Kidney epithelial cell (primary cell): ENCODE data around the gene CHN1. TPM values are rescaled to one million over a fixed set of nuclear protein-coding genes. Genes with fewer than 3 reads are reported as not detected.
A peak's percentile ranks its signal among the peaks of the same experiment; 100 is the strongest.

ENCODE experiments used
- DNase-seq: peaks from one replicate; pipeline ENCODE4 v3.0.0-alpha.2; 2010; ENCODE audit warnings: low read depth
- H3K27me3 ChIP-seq: 2 replicates; pipeline ENCODE4 v1.6.0; 2011; ENCODE audit warnings: low read length; ENCODE audit not compliant: control insufficient read depth, insufficient read depth
- H3K36me3 ChIP-seq: 2 replicates; pipeline ENCODE4 v1.5.1; 2011; ENCODE audit warnings: low read length; ENCODE audit not compliant: control insufficient read depth, insufficient read depth
- H3K4me3 ChIP-seq: 2 replicates; pipeline ENCODE4 v1.5.1; 2011; ENCODE audit warnings: low read depth, mild to moderate bottlenecking, control low read depth, low read length
- total RNA-seq: library from RNA; depleted of rRNA; stranded (reverse); fragments of >200 nt; gene quantifications from 2 replicates; pipeline ENCODE4 v1.2.3, GENCODE V29; 2015
- TF ChIP-seq, protein P1 (sequence below): IDR thresholded peaks from 2 replicates; pipeline ENCODE4 v1.5.1; 2011; ENCODE audit warnings: mild to moderate bottlenecking, moderate library complexity, low read length, control low read depth, inconsistent platforms; ENCODE audit not compliant: insufficient read depth, poor library complexity, severe bottlenecking

CHN1 gene
- total RNA-seq, 1 donor from 2014 or later = 19.3 TPM

DNA sequence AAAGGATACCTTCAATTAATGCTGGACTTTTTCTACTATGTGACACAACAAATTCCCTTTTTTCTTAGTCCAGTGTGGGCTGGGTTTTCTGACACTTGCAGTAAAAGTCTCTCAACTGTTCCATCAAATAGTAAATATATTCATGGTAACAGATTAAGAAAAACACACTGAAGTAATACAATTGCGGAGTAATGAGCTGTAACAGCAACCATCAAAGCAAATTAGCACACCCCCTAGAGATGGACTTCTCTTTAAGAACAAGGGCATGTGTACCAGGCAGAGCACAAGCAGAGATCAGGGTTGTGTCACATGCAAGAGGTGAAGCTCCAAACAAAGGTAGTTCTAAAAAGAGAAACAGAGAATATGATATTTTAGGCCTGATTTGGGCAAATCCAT lies 168.2 kb downstream of the CHN1 start:
- TF ChIP-seq, protein P1, sequence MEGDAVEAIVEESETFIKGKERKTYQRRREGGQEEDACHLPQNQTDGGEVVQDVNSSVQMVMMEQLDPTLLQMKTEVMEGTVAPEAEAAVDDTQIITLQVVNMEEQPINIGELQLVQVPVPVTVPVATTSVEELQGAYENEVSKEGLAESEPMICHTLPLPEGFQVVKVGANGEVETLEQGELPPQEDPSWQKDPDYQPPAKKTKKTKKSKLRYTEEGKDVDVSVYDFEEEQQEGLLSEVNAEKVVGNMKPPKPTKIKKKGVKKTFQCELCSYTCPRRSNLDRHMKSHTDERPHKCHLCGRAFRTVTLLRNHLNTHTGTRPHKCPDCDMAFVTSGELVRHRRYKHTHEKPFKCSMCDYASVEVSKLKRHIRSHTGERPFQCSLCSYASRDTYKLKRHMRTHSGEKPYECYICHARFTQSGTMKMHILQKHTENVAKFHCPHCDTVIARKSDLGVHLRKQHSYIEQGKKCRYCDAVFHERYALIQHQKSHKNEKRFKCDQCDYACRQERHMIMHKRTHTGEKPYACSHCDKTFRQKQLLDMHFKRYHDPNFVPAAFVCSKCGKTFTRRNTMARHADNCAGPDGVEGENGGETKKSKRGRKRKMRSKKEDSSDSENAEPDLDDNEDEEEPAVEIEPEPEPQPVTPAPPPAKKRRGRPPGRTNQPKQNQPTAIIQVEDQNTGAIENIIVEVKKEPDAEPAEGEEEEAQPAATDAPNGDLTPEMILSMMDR = no peak
- no peak overlapping the region for H3K4me3 ChIP-seq
- DNase-seq = no peak
- H3K36me3 ChIP-seq = no peaks in the 10 kb centered on the region
- H3K27me3 ChIP-seq = no peaks in the 10 kb centered on the region

DNA sequence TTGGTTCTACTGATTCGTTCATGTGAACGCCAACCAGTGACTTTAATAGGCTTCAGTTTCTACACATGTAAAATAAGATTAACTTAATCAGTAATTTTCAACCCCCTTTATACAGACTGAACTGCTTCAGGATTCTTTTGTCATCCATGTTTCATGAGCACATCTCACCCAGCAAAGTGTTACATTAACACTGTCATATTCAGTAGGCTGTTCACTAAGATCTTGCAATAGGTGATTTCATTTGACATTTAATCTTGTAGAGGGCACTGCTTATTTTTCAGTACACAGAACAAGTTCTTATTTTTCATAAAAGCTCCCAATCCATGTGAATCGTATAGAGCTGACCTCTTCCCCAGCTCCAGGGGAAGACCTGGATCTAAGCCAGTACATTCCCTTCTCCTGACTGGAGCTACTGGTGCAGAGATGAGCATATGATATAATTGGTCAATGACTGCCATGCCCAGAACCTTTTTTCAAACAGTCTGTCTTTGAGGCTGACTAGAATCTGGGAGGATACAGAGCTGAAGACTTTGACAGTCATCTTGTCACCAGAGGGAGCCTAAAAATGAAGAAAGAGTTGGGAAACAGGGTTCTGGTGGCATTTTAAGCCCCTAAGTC lies 168.7 kb downstream of the CHN1 start:
- H3K36me3 ChIP-seq = no peaks in the 10 kb centered on the region
- no peaks in the 10 kb centered on the region for H3K27me3 ChIP-seq
- no peak overlapping the region for H3K4me3 ChIP-seq
- TF ChIP-seq, protein P1 = no peak
- peak; percentile 86 for DNase-seq

DNA sequence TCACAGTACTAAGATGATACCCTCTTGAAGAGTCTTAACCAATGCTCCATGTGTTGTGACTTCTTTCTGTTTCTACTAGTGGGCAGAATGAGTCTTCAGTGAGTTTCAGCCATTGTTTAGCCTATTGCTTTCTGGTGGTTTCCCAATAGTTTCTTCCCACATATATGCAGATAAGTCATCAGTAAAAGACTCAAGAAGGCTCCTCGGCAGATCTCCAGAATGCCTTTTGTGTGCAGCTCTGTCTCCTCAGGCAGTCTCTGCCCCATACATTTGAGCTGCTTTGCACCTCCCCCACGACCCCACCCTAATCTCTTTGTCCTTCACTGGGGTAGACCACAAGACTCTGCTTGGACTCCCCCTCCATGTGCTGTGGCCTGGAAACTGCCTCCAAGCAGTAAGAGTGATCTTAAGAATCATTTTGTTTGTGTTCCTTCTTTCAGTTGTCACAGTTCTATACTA lies 169.4 kb downstream of the CHN1 start:
- H3K36me3 ChIP-seq = no peaks in the 10 kb centered on the region
- DNase-seq = peak; percentile 63
- no peaks in the 10 kb centered on the region for H3K27me3 ChIP-seq
- no peak overlapping the region for H3K4me3 ChIP-seq
- TF ChIP-seq, protein P1 = no peak

DNA sequence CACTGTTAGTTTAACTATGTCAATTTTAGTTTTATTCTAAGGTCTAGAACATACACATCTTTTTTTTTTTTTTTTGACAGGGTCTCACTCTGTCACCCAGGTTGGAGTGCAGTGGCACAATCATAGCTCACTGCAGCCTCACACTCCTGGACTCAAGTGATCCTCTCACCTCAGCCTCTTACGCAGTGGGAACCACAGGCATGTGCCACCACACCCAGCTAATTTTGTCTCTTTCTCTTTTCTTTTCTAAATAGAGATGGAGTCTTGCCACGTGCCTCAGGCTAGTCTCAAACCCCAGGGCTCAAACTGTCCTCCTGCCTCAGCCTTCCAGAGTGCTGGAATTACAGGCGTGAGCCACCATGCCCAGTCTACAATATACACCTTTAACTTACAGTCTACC lies 171.4 kb downstream of the CHN1 start:
- DNase-seq = no peak

DNA sequence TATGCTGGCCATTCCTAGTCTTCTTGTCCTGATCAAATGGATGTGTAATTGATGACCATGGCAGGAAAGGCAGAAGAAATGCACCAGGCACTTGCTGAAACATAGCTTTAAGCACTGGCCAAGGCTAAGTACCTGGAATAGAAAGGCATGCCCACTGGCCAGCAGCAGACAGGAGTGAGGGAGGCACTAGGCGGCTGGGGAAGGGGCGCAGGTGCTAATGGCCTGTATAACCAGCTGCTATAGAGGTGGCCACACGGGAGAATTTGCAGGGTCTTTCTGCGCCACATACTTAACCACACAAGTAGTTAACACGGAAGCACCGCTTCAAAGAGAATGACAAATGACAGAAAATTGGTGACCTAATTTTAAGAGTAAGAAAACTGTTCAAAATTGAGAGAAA lies 174.6 kb downstream of the CHN1 start:
- TF ChIP-seq, protein P1 = no peak
- H3K27me3 ChIP-seq = no peaks in the 10 kb centered on the region
- no peaks in the 10 kb centered on the region for H3K36me3 ChIP-seq
- no peak for DNase-seq
- H3K4me3 ChIP-seq = no peak overlapping the region

More for the DNA sequence above, 171.4 kb downstream of the CHN1 start:
- Histone ChIP-seq H3K36me3 (no peaks in the 10 kb centered on the region), H3K27me3 (no peaks in the 10 kb centered on the region), H3K4me3 (no peak overlapping the region)
- TF ChIP-seq, protein P1 = no peak

DNA sequence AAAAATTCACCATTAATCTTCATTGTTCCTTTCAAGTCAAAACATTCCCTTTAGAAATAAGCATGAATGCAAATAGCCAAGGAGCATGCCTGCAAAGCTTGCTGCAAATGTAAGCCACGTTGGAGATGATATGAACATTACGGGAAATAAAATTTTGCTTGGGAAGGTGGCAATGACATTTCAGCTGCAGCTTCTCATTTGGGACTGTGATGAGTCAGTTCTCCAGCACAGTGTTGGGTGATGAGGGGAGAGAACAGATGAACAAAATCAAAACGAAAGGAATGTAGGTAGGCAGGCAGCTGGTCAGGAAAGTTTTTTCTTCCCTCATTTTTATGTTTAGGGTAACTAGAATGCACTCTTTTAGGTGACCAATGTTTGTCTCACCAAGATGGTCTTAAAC lies 175.6 kb downstream of the CHN1 start:
- Histone ChIP-seq H3K4me3 (no peak overlapping the region), H3K27me3 (no peaks in the 10 kb centered on the region), H3K36me3 (no peaks in the 10 kb centered on the region)
- no peak for DNase-seq
- TF ChIP-seq, protein P1 = no peak
